Hematopoietic multipotent progenitor cell treated with erythropoietin and hydrocortisone succinate and interleukin-3 and kit ligand, for 15 days (in vitro differentiated cells): Measurements from ENCODE around the gene EPHA4.

Experiments
- DNase-seq: peaks from one replicate; pipeline ENCODE4 v3.0.0-alpha.2; 2015; ENCODE audit warnings: low spot score

EPHA4 gene

GRCh38 chr2:221439761-221440479 lies 132.2 kb downstream of the EPHA4 start:
- no peak for DNase-seq

DNA sequence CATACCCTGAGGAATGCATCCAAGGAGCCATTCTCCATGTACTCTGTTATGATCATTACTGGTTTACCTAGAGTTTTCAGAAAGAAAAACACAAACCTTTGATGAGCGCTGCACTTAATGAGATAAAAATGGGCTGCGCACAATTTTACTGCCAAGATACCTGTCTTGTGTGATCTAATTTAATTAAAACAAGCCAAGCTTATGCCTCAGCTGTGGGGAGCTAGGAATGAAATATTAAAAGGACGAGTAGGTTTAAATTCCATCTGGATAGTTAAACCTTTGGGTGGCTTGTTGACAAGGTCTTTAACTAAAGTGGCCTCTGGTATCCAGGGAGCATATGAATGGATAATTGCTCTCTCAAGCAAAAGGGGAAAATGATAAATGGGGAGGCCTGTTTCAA lies 135.0 kb downstream of the EPHA4 start:
- no peak for DNase-seq

DNA sequence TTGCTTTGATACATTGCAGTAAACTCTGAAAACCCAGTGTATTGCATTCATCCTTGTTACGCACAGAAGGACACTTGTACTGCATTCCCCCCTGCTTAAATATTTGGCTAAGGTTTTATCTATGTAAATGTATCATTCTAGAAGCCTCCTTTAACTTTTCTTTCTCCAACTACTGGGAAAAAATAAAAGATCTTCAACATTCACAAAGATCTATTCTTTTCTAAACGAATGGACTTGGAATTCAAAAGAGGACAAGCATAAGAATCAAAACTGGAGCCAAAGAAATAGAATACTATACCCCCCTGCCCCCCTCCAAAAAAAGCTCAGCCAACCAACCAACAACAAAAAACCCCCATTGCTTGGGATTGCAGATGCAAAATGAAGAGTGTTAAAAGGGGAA lies 136.9 kb downstream of the EPHA4 start:
- no peak for DNase-seq

GRCh38 chr2:221434142-221434541 lies 138.0 kb downstream of the EPHA4 start:
- DNase-seq, result no peak

DNA sequence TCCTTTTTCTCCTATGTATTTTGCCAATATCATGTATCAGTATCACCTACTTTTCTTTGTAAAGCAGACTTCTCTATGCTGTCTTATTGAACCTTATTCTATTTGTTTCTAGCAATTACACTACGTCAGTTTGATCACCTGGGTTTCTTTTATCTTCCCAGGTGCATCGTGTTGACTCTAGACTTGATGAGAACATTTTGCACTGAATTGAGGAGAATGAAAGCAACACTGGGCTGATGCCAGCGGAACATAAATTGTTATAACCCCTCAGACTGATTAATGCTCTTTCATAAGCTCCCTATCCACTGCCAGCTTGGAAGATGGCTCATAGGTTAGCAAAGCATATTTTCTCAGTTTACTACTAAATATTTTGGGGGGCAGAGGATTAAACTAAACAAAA lies 140.6 kb downstream of the EPHA4 start:
- DNase-seq, result no peak

- DNase-seq, result no peak
Observed at GRCh38 chr2:221429741-221430491, 142.2 kb downstream of the EPHA4 start.

DNA sequence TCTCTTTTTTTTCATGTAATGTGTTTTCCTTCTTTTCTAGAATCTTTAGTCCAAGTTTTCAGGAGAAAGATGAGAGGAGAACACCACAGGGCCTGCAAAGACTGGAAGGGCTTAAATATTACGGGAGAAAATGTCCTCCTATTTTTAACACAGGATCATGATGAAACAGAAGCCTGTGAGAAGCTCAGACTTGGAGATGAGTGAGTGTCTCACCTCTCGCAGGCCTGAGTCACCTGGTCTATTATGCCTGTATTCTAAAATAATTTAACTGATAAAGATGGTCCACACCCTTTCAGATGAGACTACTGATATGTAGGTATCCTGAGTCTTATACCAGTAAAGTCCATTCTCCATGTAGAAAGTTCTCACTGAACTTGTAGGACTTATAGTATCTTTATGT lies 143.2 kb downstream of the EPHA4 start:
- no peak for DNase-seq

GRCh38 chr2:221426929-221427328 lies 145.2 kb downstream of the EPHA4 start:
- DNase-seq, result no peak

DNA sequence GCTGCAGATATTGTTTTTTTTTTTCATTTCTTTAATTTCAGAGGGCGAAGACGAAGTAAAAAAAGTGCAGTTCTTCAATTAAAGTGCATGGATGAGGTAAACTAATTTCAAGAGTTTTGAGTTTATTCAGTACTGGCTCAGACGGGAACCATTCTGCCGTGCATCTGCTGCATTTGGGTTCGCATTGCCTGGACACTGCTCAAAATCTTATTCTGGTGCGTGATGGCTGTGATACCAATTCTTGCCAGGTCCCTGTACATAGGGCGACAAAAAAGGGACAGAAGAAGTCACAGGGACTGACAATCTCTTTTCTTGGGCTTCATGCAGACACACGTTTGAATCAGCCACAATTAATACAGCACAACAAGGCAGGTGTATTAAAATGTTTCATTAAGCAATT lies 146.2 kb downstream of the EPHA4 start:
- DNase-seq, result no peak

DNA sequence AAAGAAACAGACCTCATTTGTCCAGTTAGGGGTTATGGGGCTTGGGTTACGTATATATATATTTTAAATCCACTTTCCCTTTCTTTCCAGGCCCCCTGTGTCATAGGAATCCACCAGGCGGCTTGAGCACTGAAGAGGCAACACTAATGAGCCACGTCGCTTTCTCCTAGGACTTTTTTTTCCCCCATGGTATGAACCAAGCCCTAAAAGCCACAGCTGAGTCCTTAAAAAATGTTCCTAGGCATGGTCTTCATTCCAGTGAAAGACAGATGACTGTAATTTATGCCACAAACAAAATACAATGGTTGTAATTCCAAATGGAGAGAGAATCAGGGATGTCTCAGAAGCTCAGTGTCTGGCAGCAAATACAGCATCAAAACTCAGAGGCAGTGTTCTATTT lies 146.8 kb downstream of the EPHA4 start:
- DNase-seq, result no peak

DNA sequence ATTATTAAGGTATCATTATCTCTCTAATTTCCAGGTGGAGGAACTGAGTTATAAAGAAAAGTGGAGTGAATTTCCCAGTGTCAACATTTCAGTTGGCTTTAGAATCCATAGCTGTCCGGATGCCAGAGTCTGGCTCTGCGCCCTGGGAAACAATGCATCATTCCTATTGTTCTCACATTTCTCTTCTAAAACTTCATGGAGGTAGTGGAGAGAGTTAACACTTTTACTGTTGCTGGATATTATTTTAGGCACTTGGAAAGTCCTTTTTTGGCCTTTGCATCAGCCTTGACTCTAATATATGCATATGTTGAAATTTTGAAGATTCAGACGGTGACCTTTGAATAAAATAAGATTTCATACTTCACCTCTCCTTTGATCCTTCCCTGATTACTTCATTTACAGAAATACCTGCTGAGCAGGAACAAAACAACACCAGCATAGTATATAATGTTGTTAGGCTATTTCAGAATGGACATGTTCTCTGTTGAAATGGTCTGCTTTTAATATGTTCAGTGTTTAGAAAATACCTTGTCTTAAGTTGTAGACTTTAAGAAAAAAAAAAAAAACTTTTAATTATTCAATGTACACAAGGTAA lies 148.8 kb downstream of the EPHA4 start:
- DNase-seq, result no peak

GRCh38 chr2:221422516-221423209 lies 149.4 kb downstream of the EPHA4 start:
- no peak for DNase-seq

- peak; percentile 57 for DNase-seq
Observed at GRCh38 chr2:221420245-221420644, 151.9 kb downstream of the EPHA4 start.

DNA sequence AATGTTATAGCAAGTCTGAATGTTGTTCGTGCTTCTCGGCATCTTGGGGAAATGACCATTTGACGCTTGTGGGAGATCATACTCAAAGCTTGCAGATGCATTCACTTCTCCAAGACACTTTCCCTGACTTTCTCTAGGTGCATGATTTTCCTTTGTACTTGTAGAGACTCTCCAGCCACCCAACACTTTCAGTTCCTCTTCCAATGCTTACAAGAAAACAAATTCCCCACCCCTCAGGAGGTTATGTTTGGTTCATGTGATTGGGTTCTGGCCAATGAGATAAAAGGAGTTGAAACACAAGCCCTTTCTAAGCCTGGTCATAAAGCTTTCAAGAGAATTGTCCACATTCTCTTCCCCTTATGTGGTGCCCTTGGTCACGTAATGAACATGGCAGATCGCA lies 156.3 kb downstream of the EPHA4 start:
- DNase-seq, result no peak

GRCh38 chr2:221412978-221413377 lies 159.1 kb downstream of the EPHA4 start:
- DNase-seq, result no peak

DNA sequence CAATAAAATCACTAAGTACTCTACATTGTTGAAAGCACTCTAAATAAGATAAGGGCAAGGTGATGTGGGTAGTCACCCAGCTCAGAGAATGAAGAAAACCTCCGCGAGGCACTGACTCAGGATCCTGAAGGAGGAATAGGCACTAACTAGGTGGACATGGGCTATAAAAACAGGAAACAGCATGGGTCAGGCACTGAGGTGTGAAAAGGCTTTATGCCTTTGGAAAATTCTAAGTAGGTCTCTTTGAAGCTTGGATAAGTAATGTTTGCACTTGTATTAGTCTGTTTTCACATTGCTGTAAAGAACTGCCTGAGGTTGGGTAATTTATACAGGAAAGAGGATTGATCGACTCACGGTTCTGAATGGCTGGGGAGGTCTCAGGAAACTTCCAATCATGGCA lies 161.6 kb downstream of the EPHA4 start:
- no peak for DNase-seq

DNA sequence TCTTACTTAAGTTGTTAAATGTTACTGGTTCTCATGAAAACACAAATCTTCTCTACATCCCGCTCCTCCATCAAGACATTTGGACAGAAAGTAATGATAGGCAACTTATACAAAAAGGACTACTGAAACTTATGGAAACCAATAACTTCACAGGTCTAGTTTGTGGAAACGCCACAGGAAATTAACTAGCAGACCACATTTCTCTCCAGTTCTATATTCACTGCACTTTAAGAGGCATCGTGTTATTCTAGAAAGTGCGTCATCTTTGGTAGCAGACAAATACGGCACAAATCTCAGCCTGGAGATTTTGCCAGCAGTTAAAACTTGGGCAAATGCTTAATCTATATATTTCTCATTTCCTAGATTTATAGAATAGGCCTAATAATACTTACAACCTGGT lies 164.3 kb downstream of the EPHA4 start:
- no peak for DNase-seq

GRCh38 chr2:221405521-221405920 lies 166.6 kb downstream of the EPHA4 start:
- no peak for DNase-seq

- no peak for DNase-seq
Observed at GRCh38 chr2:221402072-221402471, 170.0 kb downstream of the EPHA4 start.

GRCh38 chr2:221400411-221400810 lies 171.7 kb downstream of the EPHA4 start:
- no peak for DNase-seq

DNA sequence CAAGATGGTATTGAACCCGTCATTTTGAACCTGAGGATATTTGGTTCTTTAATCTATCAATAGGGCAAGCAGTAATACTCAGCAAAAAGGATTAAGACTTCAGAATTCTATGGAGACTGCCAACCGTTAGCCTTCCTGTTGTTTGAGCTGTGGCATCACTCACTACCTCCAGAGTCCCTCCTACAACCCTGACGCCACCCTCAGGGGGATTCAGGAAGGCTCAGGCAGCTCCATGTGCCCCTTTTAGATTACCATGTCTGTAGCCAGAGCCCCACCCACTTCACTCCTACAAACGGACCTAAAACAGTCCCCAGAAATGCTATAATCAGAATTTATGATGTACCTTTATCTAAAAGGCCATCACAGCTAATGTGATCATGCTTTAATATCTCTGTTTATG lies 172.9 kb downstream of the EPHA4 start:
- DNase-seq, result no peak

- DNase-seq, result no peak
Observed at GRCh38 chr2:221397187-221397586, 174.9 kb downstream of the EPHA4 start.
